HG02759 (cell line): ENCODE results near the gene FGF19.

Source experiments
- ATAC-seq: cut with Tn5 transposase; IDR thresholded peaks from one replicate; pipeline ENCODE4 v1.9.1; 2021; ENCODE audit warnings: mild to moderate bottlenecking, moderate library complexity; ENCODE audit not compliant: unreplicated experiment

FGF19 gene

DNA sequence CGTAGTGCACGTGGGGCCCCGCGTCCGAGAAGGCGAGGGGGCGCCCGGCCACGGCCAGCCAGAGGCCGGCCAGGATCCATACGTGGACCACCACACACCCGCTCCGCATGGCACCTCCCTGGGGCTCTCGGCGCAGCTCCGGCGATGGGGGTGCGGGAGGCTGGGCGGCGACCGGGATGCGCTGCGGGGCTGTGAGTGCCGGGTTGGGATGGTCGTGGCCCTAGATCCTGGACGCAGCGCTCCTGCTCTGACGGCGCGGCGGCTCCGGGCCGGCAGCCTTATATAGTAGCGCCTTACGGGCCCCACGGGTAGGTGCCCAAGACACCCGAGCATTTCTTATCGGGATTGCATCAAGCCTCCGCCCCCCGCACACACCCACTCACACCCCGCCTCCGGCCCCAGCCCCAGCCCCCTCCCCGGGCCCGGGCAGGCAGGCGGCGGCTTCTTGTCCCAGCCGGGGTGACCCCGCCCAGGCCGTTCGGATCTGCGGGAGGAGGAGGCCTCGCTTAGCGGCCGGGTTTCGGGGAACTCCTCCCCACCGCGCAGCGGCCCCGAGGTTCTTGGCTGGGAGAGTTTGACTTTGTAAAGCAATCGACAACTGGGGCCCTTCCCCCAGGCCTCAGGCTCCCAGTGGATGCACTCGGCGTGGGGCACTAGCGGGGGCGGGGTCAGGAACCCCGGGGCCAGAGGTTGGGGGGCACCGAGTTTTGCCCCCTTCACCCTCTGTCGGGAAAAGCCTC, at the start of gene FGF19:
FGF19 (minus strand) TSS at position 255 of the 740 bp plus-strand sequence; CDS start at position 109, 146 bp downstream.
- no peak for ATAC-seq

- ATAC-seq: no peak
Observed at GRCh38 chr11:69752890-69753289, 49.1 kb upstream of the FGF19 start.

- ATAC-seq: no peak
Observed at GRCh38 chr11:69750875-69751597, 47.2 kb upstream of the FGF19 start.

GRCh38 chr11:69750108-69750850, 46.5 kb upstream of the FGF19 start:
- ATAC-seq: no peak

DNA sequence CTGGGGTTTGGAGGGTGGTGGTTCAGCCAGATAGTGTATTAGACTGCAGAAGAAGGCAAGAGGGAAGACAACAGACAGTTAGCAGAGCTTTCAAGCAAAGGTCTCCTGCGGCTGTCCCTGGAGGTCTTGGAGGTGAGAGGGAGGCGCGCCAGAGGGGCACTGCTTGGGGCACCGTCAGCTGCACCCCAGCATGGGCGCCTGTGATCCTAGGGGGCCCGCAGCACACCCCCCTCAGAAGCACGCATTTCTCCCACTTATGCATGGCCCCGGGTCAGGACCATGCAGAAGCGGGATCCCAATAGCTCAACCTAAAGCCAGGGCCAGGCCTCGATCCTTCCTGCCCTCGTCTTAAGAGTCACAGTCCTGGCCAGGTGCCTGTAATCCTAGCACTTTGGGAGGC, 44.8 kb upstream of the FGF19 start:
- ATAC-seq: no peak

DNA sequence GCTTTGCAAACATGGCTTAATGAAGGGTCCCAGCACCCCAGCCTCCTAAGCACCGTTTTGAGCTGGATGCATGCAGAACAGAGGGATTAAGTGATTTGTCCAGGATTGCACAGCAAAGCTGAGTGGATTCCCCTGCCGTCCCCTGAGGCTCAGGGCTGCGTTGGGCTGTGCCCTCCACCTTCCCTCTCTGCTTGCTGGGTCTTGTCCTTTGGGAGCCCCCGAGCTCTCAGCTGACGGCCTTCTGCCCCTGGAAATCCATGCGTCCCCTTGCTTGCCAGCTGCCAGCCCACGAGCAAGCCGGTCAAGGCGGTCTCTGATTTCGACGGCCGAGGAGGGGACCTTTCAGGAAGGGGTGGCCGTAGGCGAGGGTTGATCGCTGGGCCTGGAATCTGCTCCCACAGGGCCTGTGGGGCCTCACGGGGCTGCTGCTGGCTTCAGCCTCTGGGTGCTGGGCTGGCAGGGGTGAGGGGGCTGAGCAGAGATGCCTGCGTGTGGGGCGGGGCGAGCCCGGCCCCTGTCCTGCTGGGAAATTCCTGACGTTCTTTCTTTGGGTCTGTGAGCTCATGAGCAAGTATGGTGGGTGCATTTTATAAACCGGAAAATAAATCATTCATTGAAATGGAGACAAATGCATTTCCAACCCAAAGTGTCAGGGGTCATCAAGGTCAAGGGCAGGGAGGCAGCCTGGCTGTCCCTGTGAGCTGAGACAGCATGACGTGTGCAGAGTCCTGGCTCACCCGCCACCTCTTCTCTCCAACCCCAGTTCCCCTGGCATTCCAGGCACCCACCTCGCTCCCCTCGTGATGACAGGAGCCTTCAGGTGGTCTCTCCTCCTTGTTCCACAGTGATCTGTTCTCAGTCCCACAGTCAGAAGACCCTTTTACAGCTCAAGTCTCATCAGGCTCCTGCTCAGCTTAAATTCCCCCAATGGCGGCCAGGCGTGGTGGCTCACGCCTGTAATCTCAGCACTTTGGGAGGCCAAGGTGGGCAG, 43.2 kb upstream of the FGF19 start:
- no peak for ATAC-seq

GRCh38 chr11:69746140-69746539, 42.3 kb upstream of the FGF19 start:
- no peak for ATAC-seq

GRCh38 chr11:69745201-69745600, 41.4 kb upstream of the FGF19 start:
- ATAC-seq: no peak

DNA sequence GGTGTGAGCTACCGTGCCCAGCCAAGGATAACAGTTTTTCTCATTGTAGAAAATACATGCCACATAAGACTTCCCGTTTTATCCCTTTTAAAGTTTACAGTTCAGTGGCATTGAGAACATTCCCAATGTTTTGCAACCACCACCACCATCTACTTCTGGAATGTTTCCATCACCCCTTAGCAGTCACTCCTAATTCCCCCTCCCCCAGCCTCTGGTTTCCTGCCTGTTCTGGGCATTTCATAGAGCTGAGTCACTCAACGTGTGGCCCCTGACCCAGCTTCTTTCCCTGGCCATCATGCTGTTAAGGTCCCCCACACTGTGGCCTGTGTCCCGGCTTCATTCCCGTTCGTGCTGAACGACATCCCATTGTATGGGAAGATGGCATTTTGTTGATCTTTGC, 40.6 kb upstream of the FGF19 start:
- ATAC-seq: no peak

DNA sequence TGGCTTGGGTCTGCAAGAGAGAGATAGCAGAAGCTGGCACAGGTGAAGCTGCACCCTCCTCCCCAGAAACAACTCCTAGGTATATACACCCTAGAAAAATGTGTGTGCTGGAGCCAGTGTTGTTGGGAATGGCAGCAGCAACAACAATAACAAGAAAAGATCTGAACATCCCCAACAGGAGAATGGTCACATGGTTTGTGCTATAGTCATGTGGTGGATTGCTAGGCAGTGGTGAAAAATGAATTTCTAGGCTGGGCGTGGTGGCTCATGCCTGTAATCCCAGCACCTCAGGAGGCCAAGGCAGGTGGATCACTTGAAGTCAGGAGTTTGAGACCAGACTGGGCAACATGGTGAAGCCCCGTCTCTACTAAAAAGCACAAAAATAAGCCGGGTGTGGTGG, 31.0 kb upstream of the FGF19 start:
- ATAC-seq: no peak

GRCh38 chr11:69734367-69734766, 30.5 kb upstream of the FGF19 start:
- no peak for ATAC-seq

DNA sequence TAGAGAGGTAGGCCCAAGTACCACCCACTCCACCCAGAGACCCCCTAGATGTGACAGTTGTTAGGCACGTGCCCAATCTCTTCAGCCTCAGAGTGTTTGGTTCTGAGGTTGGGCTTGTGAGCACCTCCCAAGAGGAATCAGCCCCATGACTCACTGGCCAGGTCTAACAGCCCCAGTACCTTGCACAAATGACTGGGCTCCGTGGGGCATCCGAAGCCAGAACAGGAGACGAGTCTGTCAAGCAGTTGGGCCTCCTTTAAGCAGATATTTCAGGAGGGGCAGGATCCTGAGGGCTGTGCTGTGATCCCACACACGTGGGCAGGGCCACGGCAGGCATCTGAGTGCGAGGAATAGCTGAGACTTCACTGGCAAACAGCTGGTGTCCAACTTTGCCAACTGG, 29.1 kb upstream of the FGF19 start:
- ATAC-seq: no peak

DNA sequence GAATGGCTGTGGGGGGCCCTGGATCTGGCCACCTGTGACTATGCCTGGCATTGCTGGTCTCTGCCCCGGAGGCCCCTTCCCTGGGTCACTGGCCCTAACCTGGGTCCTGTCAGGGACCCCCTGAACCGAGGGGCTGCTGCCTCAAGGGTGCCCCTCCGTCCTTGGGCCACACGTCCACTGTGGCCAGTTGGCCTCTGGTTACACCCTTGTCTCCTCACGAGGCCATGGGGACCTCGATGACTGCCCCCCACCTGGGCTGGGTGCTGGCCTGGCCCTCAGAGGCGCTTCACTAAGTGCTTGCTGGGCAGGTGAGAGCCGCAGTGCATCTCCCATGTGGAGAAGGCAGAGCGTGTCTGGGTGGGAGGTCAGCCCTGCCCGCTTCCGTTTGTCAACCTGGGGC, 27.3 kb upstream of the FGF19 start:
- no peak for ATAC-seq

DNA sequence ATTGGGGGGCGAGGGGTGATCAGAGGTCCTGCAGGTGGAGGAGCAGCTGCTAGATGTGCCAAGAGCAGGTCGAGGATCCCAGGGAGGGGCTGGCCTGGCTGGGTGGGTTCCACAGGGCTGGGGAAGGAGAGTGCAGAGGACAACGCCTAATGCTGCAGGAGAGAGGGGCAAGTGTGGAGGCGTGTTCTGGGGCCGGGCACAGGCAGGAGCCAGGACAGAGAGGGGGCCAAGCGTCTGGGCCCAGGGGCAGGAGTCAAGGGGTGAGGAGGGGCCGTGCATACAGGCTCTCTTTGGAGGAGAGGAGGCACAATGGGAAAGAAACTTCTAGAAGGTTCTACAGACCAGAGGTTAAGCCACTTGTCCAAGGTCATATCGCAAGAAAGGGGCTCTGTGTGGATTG, 26.7 kb upstream of the FGF19 start:
- ATAC-seq: no peak

GRCh38 chr11:69729252-69729651, 25.4 kb upstream of the FGF19 start:
- no peak for ATAC-seq

DNA sequence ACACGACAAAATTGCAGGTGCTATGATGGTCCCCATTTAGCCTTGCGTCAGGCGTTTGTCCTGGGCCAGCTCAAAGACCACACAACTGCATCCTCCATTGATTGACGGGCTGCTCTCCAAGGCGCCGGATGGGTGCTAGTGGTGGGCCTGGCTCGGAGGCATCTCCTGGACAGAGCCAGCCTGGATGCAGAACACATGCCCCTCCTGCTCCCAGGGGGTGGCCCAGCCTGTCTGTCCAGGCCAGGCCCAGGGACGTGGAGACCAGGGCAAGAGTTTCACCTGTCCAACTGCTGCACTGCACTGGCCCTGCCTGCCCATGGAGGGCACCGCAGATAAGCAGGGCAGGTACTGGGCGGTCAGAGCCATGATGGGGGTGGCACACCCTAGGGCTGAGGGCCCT, 23.4 kb upstream of the FGF19 start:
- no peak for ATAC-seq

- no peak for ATAC-seq
Observed at GRCh38 chr11:69726481-69726880, 22.7 kb upstream of the FGF19 start.

GRCh38 chr11:69726019-69726418, 22.2 kb upstream of the FGF19 start:
- ATAC-seq: no peak

DNA sequence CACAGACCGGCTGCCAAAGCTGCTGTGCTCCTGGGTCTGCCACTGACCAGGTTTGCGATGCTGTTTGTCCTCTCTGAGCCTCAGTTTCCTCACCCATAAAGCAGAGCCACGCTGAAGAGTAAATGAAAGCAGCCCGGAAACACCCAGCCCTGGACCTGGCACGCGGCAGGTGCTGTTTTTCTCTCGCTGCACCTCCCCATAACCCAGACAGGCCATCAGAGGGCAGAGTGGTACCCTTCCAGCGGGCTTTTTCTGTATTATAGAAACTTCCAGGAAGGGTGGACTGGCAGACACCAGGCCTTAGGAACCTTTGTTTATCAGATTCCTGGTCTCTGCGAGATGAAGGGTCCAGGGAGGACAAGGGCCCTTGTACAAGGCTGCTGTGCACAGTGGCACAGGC, 17.9 kb upstream of the FGF19 start:
- no peak for ATAC-seq

GRCh38 chr11:69721106-69721505, 17.3 kb upstream of the FGF19 start:
- ATAC-seq: no peak

DNA sequence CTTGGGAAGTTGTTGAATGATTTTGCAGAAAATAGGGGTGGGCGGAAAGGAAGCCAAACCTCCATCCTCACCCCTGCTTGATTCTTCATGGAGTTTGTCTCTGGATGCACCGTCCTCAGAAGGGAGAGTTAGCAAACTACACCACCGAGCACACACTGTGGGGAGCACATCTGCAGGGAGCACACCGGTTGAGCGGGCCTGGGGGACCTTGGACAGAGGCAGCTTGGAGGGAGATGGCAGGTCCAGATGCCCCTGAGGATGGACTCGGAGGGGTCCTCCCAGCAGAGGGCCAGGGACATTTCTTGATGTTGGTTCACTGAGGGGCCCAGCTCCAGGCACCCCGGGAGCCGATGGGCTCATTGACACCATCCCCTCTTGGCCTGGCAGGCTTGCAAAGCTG, 15.1 kb upstream of the FGF19 start:
- no peak for ATAC-seq
